ENCODE results near the gene U2SURP.

U2SURP gene

DNA sequence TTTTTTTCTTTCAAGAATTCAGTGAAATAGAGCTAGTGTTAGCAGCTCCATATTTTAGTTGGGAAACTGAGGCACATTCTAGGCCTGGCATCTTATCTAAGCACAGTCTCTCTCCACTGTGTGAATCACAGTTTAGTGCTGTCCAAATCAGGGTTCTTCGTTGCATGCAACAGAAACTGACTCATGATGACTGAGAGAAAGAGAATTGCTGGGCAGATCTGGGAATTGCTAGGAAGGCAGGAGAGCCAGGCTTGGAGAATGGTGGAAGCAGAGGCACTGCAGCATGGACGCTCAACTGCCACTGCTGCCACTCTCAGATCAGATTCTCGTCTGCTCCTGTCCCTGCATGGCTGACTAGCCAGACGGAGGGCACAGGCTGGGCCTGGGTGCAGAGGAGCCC, 77.5 kb downstream of the U2SURP start:
- ChIA-PET POLR2A (no interaction called here), CTCF (interaction anchor here (0.6 kb wide), 1 partner anchor 27 kb away, joined by 6 read pairs; no protein-coding TSS in a partner anchor)
- TF ChIP-seq TARDBP (IDR thresholded peaks at IDR 0.05) (no peak), FOXM1 (IDR thresholded peaks at IDR 0.05; ENCODE audit: borderline replicate concordance) (no peak), SUZ12 (IDR thresholded peaks at IDR 0.05) (no peak), HDGF (IDR thresholded peaks at IDR 0.05; ENCODE audit: borderline replicate concordance) (no peak), CTBP1 (IDR thresholded peaks at IDR 0.05; ENCODE audit: borderline replicate concordance) (no peak), NFRKB (IDR thresholded peaks at IDR 0.05) (no peak), ZNF384 (IDR thresholded peaks at IDR 0.05) (no peak), ELF4 (IDR thresholded peaks at IDR 0.05) (no peak), FOXK2 (IDR thresholded peaks at IDR 0.05) (no peak), LEF1 (IDR thresholded peaks at IDR 0.05; ENCODE audit: borderline replicate concordance) (no peak), L3MBTL2 (conservative IDR thresholded peaks at IDR 0.05) (no peak), ARNT (IDR thresholded peaks at IDR 0.05) (no peak)
- TF ChIP-seq, protein P1, sequence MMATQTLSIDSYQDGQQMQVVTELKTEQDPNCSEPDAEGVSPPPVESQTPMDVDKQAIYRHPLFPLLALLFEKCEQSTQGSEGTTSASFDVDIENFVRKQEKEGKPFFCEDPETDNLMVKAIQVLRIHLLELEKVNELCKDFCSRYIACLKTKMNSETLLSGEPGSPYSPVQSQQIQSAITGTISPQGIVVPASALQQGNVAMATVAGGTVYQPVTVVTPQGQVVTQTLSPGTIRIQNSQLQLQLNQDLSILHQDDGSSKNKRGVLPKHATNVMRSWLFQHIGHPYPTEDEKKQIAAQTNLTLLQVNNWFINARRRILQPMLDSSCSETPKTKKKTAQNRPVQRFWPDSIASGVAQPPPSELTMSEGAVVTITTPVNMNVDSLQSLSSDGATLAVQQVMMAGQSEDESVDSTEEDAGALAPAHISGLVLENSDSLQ (IDR thresholded peaks at IDR 0.05), result no peak
- DNase-seq (ENCODE audit: extremely low spot score), result no peak

DNA sequence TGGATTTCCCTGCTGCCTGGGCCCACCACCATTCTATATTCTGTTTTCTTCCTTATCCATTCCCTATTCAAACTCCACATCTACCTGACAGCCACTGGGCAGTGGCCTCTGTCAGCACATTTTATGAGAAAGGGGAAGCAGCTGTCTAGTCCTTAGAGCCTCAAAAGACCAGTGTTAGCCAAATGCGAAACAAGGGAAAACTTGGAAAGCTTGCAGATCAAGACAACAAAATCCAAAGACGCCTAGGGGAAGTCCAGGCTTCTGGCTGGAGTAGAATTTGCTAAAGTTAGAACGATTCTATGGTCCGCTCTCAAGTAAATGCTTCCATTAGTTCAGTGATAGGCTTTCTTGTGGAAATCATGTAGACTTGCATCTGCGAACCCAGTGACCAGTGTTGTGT, 78.8 kb downstream of the U2SURP start:
- POLR2A ChIA-PET, result no interaction called here
- CTCF ChIA-PET, result no interaction called here
- TF ChIP-seq NFRKB (IDR thresholded peaks at IDR 0.05) (no peak), CTBP1 (IDR thresholded peaks at IDR 0.05; ENCODE audit: borderline replicate concordance) (no peak), BHLHE40 (IDR thresholded peaks at IDR 0.05; ENCODE audit: borderline replicate concordance) (no peak), ZNF384 (IDR thresholded peaks at IDR 0.05) (no peak)
- no peak for DNase-seq (ENCODE audit: extremely low spot score)

DNA sequence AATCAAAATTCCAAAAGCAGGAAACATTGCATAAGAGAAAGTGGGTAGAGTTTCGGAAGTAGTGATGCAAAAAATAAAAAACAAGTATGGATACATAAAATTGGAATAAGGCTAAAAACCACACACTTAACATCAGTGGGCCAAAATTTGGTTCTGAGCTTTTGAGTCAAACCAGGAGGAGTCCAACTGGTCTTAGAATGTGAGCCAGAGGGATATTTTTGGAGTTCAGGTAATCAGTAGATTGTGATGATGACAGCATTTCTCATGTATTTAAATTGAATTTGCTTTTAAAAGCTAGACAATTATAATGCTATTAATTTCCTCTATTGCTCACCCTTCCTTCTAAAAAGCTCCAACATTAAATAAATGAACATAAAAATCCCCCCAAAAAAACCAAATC, 80.0 kb downstream of the U2SURP start:
- CTCF ChIA-PET, result no interaction called here

DNA sequence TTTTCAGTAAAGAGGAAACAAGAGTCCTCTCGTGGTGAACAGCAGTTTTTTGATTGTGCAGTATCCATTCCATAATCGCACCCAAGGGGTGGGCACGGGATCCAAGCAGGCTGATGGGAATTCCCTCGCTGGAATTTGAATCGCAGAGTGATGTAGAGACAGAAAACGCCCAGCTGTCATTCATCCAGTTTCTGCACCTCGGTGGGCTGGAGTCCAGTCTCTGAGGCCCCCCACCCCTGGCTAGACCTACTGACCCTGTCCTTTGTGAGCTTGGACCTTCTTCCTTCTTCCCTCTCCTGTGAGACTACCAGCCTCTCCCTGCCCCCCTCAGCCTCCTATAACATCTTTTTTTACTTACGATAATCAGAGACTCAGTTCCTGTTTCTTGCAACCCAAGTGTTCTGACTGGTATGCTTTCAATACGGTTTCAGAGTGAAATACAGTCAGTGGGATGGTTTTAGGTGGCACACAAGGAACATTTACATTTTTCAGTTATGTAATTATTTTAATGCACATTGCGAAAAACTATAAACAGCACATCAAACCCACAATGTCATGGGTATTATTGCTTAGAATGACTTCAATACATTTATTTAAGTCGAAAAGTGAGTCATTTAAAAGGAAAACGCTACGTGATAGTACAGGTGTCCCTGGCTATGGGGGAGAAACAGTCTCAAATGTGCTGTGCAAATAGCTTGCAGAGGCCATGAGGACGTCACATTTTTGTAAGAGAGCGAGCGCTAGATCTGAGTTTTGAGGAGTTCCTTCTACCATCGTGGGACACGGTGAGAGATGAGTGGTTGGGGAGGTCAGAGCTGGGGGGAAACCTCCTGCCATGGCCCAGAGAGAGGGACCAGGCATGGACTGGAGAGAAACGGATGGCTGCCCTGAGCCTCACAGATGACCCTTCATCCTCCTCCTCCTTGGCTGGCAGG, 80.7 kb downstream of the U2SURP start:
- ChIA-PET CTCF (no interaction called here), POLR2A (no interaction called here)
- no peak for DNase-seq (ENCODE audit: extremely low spot score)
- TF ChIP-seq TARDBP (IDR thresholded peaks at IDR 0.05) (no peak), ZNF384 (IDR thresholded peaks at IDR 0.05) (no peak), FOXA1 (IDR thresholded peaks at IDR 0.05) (no peak), L3MBTL2 (conservative IDR thresholded peaks at IDR 0.05) (no peak), BHLHE40 (IDR thresholded peaks at IDR 0.05; ENCODE audit: borderline replicate concordance) (no peak), ELF4 (IDR thresholded peaks at IDR 0.05) (no peak), HDGF (IDR thresholded peaks at IDR 0.05; ENCODE audit: borderline replicate concordance) (no peak), ARNT (IDR thresholded peaks at IDR 0.05) (no peak), NFRKB (IDR thresholded peaks at IDR 0.05) (no peak), LEF1 (IDR thresholded peaks at IDR 0.05; ENCODE audit: borderline replicate concordance) (no peak), SUZ12 (IDR thresholded peaks at IDR 0.05) (no peak), CTBP1 (IDR thresholded peaks at IDR 0.05; ENCODE audit: borderline replicate concordance) (no peak), FOXM1 (IDR thresholded peaks at IDR 0.05; ENCODE audit: borderline replicate concordance) (no peak), SP1 (IDR thresholded peaks at IDR 0.05) (no peak), FOXK2 (IDR thresholded peaks at IDR 0.05) (no peak)
- TF ChIP-seq, protein P1 (IDR thresholded peaks at IDR 0.05), result no peak

More for the DNA sequence above, 80.0 kb downstream of the U2SURP start:
- POLR2A ChIA-PET, result no interaction called here
- DNase-seq (ENCODE audit: extremely low spot score), result no peak
- TF ChIP-seq CTBP1 (IDR thresholded peaks at IDR 0.05; ENCODE audit: borderline replicate concordance), result no peak
- no peak for TF ChIP-seq L3MBTL2 (conservative IDR thresholded peaks at IDR 0.05)

DNA sequence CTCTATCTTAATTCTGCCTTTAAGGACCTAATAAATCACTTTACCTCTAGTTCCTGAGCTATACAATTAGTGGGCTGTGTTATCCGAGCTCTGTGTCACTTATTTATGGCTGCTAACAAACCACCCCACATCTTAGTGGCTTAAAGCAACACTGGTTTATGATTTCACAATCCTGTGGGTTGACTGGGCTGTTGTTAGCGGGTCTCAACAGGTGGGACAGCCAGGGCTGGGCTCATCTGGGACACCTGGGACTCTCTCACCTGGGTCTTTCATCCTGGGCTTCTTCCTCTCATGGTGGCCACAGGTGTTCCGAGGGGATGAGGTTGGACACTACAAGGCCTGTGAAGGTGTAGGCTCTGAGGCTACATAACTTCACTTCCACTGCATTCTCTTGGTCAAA, 82.4 kb downstream of the U2SURP start:
- DNase-seq (ENCODE audit: extremely low spot score), result no peak
- ChIA-PET CTCF (no interaction called here), POLR2A (no interaction called here)
- no peak for TF ChIP-seq FOXM1 (IDR thresholded peaks at IDR 0.05; ENCODE audit: borderline replicate concordance)
- TF ChIP-seq SP1 (IDR thresholded peaks at IDR 0.05), result no peak
- TF ChIP-seq NFRKB (IDR thresholded peaks at IDR 0.05), result no peak
- TF ChIP-seq FOXA1 (IDR thresholded peaks at IDR 0.05), result no peak
- TF ChIP-seq HDGF (IDR thresholded peaks at IDR 0.05; ENCODE audit: borderline replicate concordance), result no peak
- TF ChIP-seq, protein P1 (IDR thresholded peaks at IDR 0.05), result no peak
- no peak for TF ChIP-seq TARDBP (IDR thresholded peaks at IDR 0.05)
- TF ChIP-seq ZNF384 (IDR thresholded peaks at IDR 0.05), result no peak
- TF ChIP-seq ARNT (IDR thresholded peaks at IDR 0.05), result no peak
- no peak for TF ChIP-seq ELF4 (IDR thresholded peaks at IDR 0.05)
- no peak for TF ChIP-seq L3MBTL2 (conservative IDR thresholded peaks at IDR 0.05)

DNA sequence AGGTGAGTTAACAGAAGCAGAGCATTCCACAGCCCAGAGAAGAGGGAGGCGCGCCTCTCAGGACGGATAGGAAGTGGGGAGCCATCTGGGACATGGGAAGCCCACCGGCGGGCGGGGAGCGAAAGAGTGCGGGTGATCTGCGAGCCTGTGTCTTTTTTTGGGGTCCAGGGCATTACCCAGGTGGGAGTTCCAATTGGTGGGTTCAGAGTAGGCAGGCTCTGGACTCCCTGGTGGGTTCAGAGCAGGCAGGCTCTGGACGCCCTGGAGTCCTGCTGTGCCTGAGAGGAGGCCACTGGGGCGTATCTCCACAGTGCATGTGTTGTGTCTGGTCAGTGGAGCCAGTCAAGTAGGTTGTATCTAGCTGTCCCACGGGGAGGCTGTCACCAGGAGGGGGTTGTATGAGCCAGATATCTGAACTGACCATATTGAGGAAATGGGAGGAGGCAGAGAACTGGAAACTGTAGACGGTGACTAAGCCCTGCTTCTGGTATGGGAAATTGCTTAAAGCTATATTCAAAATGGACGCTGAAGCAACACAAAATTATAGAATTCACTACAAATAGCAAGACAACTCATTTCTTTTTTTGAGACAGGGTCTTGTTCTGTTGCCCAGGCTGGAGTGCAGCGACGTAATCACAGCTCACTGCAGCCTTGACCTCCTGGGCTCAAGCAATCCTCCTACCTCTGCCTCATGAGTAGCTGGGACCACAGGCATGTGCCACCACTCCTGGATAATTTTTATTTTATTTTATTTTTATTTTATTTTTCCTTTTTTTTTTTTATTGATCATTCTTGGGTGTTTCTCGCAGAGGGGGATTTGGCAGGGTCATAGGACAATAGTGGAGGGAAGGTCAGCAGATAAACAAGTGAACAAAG, 83.7 kb downstream of the U2SURP start:
- CTCF ChIA-PET, result no interaction called here
- DNase-seq (ENCODE audit: extremely low spot score), result no peak
- no peak for TF ChIP-seq HDGF (IDR thresholded peaks at IDR 0.05; ENCODE audit: borderline replicate concordance)
- TF ChIP-seq NFRKB (IDR thresholded peaks at IDR 0.05), result no peak
- no peak for TF ChIP-seq FOXA1 (IDR thresholded peaks at IDR 0.05)
- no peak for TF ChIP-seq ARNT (IDR thresholded peaks at IDR 0.05)
- TF ChIP-seq FOXK2 (IDR thresholded peaks at IDR 0.05), result no peak
- TF ChIP-seq FOXM1 (IDR thresholded peaks at IDR 0.05; ENCODE audit: borderline replicate concordance), result no peak
- TF ChIP-seq BHLHE40 (IDR thresholded peaks at IDR 0.05; ENCODE audit: borderline replicate concordance), result no peak
- no peak for TF ChIP-seq ZNF384 (IDR thresholded peaks at IDR 0.05)
- TF ChIP-seq ELF4 (IDR thresholded peaks at IDR 0.05), result no peak
- no peak for TF ChIP-seq SP1 (IDR thresholded peaks at IDR 0.05)
- TF ChIP-seq CTBP1 (IDR thresholded peaks at IDR 0.05; ENCODE audit: borderline replicate concordance), result no peak
- no peak for TF ChIP-seq SUZ12 (IDR thresholded peaks at IDR 0.05)
- TF ChIP-seq TARDBP (IDR thresholded peaks at IDR 0.05), result no peak
- no peak for TF ChIP-seq L3MBTL2 (conservative IDR thresholded peaks at IDR 0.05)
- TF ChIP-seq LEF1 (IDR thresholded peaks at IDR 0.05; ENCODE audit: borderline replicate concordance), result no peak
- TF ChIP-seq, protein P1 (IDR thresholded peaks at IDR 0.05), result no peak
- POLR2A ChIA-PET, result no interaction called here

Data from HEK293T (cell line).